GM13976 (cell line): Measurements from ENCODE around the gene ZNF462.

ENCODE experiments used
- DNase-seq: peaks from one replicate; pipeline ENCODE4 v3.0.0; 2012; ENCODE audit warnings: low spot score
- CTCF ChIP-seq: IDR thresholded peaks from 2 replicates; pipeline ENCODE4 v1.5.1; 2012; ENCODE audit warnings: borderline replicate concordance, mild to moderate bottlenecking; ENCODE audit not compliant: insufficient read depth; ENCODE audit errors: extremely low read depth, missing control alignments, control extremely low read depth
- in situ Hi-C: fragments of 300-500 bp; cut with MboI; formaldehyde crosslinking; loops from one replicate; pipeline ENCODE4 v1.12.0; 2022; ENCODE audit warnings: low sequenced_read_pairs, mixed read lengths, inconsistent platforms; ENCODE audit not compliant: unreplicated experiment

ZNF462 gene

DNA sequence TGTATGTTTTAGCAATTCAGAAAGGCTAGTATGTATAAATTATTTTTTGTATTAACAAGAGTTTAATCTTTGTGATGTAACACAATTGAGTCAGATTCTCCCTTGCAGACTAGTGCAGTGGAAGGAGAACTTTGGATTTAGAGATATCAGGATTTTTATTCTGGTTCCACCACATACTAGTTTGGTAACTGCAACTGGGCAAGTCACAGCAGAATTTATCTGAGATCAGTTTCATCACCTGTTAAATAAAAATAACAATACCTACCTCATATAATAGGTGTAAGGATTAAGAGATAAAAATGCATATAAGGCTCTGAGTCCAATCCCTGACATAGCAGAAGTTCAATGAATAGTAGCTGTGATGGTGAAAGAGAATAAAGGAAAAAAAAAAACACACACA, 34.0 kb upstream of the ZNF462 start:
- DNase-seq = no peak
- TF ChIP-seq CTCF = no peak
- in situ Hi-C loops = no loop called here

DNA sequence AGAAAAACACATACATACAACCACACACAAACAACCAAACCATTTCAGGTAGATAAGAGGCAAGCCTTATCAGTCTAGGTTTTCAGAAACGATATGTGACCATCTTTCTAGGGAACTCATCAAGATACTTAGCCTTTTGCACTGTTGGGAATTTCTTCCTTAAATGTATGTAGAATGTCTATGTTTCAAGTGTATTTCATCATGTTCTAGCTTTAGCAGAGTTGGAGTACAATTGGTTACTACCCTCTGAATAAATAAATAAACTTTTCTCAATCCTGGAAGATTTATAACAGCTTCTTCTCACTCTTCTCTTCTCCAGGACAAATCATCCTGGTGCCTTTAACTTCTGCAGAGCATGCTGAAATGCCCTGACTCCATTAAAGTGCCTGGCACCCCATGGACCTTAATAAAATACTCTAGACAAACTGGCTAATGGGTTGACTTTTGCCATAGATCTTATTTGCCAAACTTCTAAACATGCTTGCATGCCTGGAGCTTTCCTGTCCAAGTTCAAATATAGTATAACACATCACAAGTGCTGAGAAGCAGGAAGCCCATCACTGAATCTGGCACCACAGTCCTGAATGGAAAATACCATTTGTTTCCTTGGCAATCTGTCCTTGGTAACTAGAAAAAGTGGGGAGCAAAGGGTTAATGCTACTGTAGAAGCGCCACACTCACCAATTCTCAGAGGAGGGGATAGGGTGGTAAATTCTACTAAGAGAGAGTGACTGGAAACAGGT, 33.1 kb upstream of the ZNF462 start:
- TF ChIP-seq CTCF = no peak
- in situ Hi-C loops = no loop called here
- DNase-seq = no peak

- in situ Hi-C loops = no loop called here
- no peak for DNase-seq
- no peak for TF ChIP-seq CTCF
These were observed 32.3 kb upstream of the ZNF462 start for GRCh38 chr9:106830527-106831150.

DNA sequence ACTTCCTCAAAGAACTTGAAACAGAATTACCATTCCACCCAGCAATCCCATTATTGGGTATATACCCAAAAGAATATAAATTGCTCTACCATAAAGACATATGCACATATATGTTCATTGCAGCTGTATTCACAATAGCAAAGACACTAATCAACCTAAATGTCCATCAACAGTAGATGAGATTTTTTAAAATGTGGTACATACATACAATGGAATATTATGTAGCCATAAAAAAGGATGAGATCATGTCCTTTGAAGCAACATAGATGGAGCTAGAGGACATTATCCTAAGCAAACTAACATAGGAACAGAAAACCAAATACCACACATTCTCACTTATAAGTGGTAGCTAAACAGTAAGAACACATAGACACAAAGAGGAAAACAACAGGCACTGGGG, 28.1 kb upstream of the ZNF462 start:
- no peak for DNase-seq
- in situ Hi-C loops = no loop called here

GRCh38 chr9:106835840-106836239, 27.1 kb upstream of the ZNF462 start:
- no peak for DNase-seq
- in situ Hi-C loops = no loop called here
- no peak for TF ChIP-seq CTCF

More for the DNA sequence above, 28.1 kb upstream of the ZNF462 start:
- no peak for TF ChIP-seq CTCF

- in situ Hi-C loops = no loop called here
- TF ChIP-seq CTCF = no peak
- DNase-seq = no peak
These were observed 19.6 kb upstream of the ZNF462 start for GRCh38 chr9:106843371-106843770.

DNA sequence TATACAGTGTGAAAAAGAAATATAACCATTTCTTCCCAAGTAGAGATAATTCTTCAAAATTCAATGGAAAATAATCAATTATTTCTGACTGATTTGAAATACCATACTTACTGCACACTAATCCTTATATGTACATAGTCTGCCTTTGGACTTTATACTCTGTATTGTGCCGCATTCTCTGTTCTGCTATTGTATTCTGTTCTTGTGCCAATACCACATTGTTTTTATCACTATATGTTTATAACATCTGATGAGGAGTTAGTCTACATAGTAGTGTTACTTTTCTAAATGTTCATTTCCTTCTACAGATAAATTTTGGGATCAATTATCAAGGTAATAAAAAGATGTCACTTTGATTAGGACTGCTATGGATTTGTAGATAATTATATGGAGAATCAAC, 16.7 kb upstream of the ZNF462 start:
- DNase-seq = no peak
- no peak for TF ChIP-seq CTCF
- in situ Hi-C loops = no loop called here
